Activated T-helper 1 cell treated with anti-CD3 and anti-CD28 coated beads, Interleukin-12 subunit alpha, Interleukin-12 subunit beta, Interleukin-2, Interleukin-4 antibody, amounts not matched to agents 30 ng/mL and 10 ng/mL and 1 ng/mL, durations not matched to agents 14 hours and 24 hours and 36 hours (primary cell): ENCODE results near the gene ARHGEF28. TPM values are rescaled to one million over a fixed set of nuclear protein-coding genes. Genes with fewer than 3 reads are reported as not detected.

Experiments used
- DNase-seq: peaks from one replicate; pipeline ENCODE4 v3.0.0; 2021; ENCODE audit warnings: low spot score
- H3K27ac Mint-ChIP-seq: one replicate; pipeline ENCODE4 v1.8.0; 2021; ENCODE audit warnings: mild to moderate bottlenecking, mixed read lengths
- H3K27me3 Mint-ChIP-seq: one replicate; pipeline ENCODE4 v1.8.0; 2022; ENCODE audit warnings: mild to moderate bottlenecking, moderate library complexity, mixed read lengths; ENCODE audit not compliant: insufficient read depth
- H3K36me3 Mint-ChIP-seq: one replicate; pipeline ENCODE4 v1.8.0; 2021; ENCODE audit warnings: low read depth, mixed read lengths
- H3K4me1 Mint-ChIP-seq: one replicate; pipeline ENCODE4 v1.8.0; 2021; ENCODE audit warnings: low read depth, mixed read lengths
- H3K4me3 Mint-ChIP-seq: one replicate; pipeline ENCODE4 v1.8.0; 2021; ENCODE audit warnings: mild to moderate bottlenecking, moderate library complexity, mixed read lengths
- H3K9me3 Mint-ChIP-seq: one replicate; pipeline ENCODE4 v1.8.0; 2021; ENCODE audit warnings: mixed read lengths
- intact Hi-C: fragments of 100-400 bp; cut with micrococcal nuclease; formaldehyde crosslinking; loops from one replicate; pipeline ENCODE4 v1.15.1; 2024
- total RNA-seq: library from RNA; stranded (reverse); gene quantifications from 2 replicates; pipeline ENCODE4 v1.2.3, GENCODE V29; 2022

ARHGEF28 gene
- total RNA-seq, 1 donor from 2014 or later = 0.03 TPM

DNA sequence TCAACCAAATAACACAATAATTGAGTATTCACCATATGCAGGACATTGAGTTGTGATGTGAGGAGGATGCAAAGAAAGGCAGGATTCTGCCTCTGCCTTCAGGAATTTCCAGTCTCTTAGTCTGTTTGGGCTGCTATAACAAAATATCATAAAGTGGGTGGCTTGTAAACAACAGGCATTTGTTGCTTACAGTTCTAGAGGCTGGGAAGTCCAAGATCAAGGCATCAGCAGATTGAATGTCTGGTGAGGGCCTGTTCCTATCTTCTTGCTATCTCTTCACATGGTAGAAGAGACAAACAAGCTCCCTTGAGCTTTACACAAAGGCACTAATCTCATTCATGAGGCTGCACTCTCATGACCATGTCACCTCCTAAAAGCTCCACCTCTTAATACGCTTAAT, 360.7 kb downstream of the ARHGEF28 start:
- H3K4me1 Mint-ChIP-seq = no peaks in the 10 kb centered on the region
- no peaks in the 10 kb centered on the region for H3K27me3 Mint-ChIP-seq
- H3K4me3 Mint-ChIP-seq = no peak overlapping the region
- H3K9me3 Mint-ChIP-seq = no peaks in the 10 kb centered on the region
- no peak for DNase-seq
- intact Hi-C loops = no loop called here
- no peaks in the 10 kb centered on the region for H3K36me3 Mint-ChIP-seq
- no peak overlapping the region for H3K27ac Mint-ChIP-seq

DNA sequence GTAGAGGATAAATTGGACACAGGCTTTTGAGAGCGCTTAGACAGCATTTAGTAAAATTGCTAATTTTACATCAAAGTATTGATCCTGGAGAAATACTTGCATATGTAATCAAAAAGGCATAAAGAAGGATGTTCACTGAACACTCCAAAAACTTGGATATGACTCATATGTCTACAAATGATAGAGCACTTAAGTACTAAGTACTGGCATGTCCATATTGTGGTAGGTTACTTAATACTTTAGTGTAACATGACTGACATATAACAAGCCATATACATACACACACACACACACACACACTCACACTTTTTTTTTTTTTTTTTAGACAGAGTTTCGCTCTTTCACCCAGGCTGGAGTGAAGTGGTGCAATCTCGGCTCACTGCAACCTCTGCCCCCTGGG, 361.9 kb downstream of the ARHGEF28 start:
- no peaks in the 10 kb centered on the region for H3K9me3 Mint-ChIP-seq
- H3K27me3 Mint-ChIP-seq = no peaks in the 10 kb centered on the region
- DNase-seq = no peak
- no peak overlapping the region for H3K27ac Mint-ChIP-seq
- no peak overlapping the region for H3K4me3 Mint-ChIP-seq
- H3K36me3 Mint-ChIP-seq = no peaks in the 10 kb centered on the region
- H3K4me1 Mint-ChIP-seq = no peaks in the 10 kb centered on the region
- intact Hi-C loops = no loop called here

DNA sequence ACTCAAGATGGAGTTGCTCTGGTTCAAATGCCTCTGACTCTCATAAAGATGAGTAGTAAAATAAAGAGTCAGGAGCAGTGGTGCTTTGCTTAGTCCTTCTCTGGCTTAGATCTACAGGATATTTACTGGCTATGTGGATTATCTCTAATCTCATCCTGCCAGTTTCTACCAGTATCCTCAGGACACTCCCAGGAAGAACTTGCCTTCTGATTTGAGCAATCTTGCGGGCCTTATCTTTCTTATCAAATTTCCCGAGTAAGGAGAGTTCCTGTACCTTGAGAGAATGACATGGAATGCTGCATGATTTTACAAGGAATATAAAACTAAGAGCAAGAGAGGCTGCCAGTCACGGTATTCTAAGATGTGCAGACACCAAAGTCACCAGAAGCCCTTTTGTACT, 364.0 kb downstream of the ARHGEF28 start:
- Mint-ChIP-seq H3K9me3 (no peaks in the 10 kb centered on the region), H3K36me3 (no peaks in the 10 kb centered on the region), H3K4me3 (no peak overlapping the region), H3K4me1 (no peaks in the 10 kb centered on the region), H3K27ac (no peak overlapping the region), H3K27me3 (no peaks in the 10 kb centered on the region)
- intact Hi-C loops = no loop called here
- DNase-seq = no peak

Other genes starting within 250 kb of the ARHGEF28 start
- gene FOXD1, start 177.4 kb upstream of the ARHGEF28 start, total RNA-seq = 0.13 and 0.15 TPM in 2 replicates
- gene BTF3, start 127.8 kb upstream of the ARHGEF28 start, total RNA-seq = 913 and 929 TPM in 2 replicates
- gene ANKRA2, start 60.6 kb upstream of the ARHGEF28 start, total RNA-seq = 15.8 and 18.8 TPM in 2 replicates
- gene UTP15, start 60.5 kb upstream of the ARHGEF28 start, total RNA-seq = 61.0 and 64.1 TPM in 2 replicates